Heart left ventricle (tissue), 16 donors: Measurements from ENCODE around the gene PMEPA1. TPM values are rescaled to one million over a fixed set of nuclear protein-coding genes. Genes with fewer than 3 reads are reported as not detected.

Experiments
- ATAC-seq, 4 donors: fragments of 200-7000 bp; cut with Tn5 transposase; one replicate each; pipeline ENCODE4 v1.9.1; 2020 to 2022; ENCODE audit warnings: moderate library complexity in 4 of 4, mild to moderate bottlenecking in 3 of 4, moderate number of reproducible peaks in 1 of 4
- DNase-seq, 5 donors: peaks; one replicate each; pipeline ENCODE4 v3.0.0-alpha.2; 2020
- H3K27ac ChIP-seq, 12 donors: fragments of 200-600 bp; sonication (generic) in 4 of 12; one replicate each; pipeline versions ENCODE4 v1.5.0 to v1.8.0; 2016 to 2022; ENCODE audit warnings: mild to moderate bottlenecking in 2 of 12
- H3K27me3 ChIP-seq, 9 donors: fragments of 200-600 bp; sonication (generic) in 2 of 9; one replicate each; pipeline versions ENCODE4 v1.5.1 to v1.8.0; 2016 to 2022; ENCODE audit warnings: mild to moderate bottlenecking in 3 of 9
- H3K36me3 ChIP-seq, 9 donors: fragments of 200-600 bp; sonication (generic) in 2 of 9; one replicate each; pipeline versions ENCODE4 v1.5.0 to v1.8.0; 2018 to 2022; ENCODE audit warnings: mild to moderate bottlenecking in 2 of 9
- H3K4me1 ChIP-seq, 12 donors: fragments of 200-600 bp; sonication (generic) in 4 of 12; one replicate each; pipeline versions ENCODE4 v1.5.0 to v1.8.0; 2016 to 2022; ENCODE audit warnings: mild to moderate bottlenecking in 3 of 12
- H3K4me3 ChIP-seq, 12 donors: fragments of 200-600 bp; sonication (generic) in 4 of 12; one replicate each; pipeline versions ENCODE4 v1.5.0 to v1.8.0; 2017 to 2022; ENCODE audit warnings: mild to moderate bottlenecking in 9 of 12, moderate library complexity in 4 of 12
- H3K9me3 ChIP-seq, 12 donors: fragments of 200-600 bp; sonication (generic) in 4 of 12; one replicate each; pipeline versions ENCODE4 v1.5.0 to v1.8.0; 2016 to 2022; ENCODE audit warnings: mild to moderate bottlenecking in 1 of 12
- CTCF ChIP-seq, 12 donors: fragments of 200-600 bp; sonication (generic) in 4 of 12; IDR thresholded peaks; one replicate each; pipeline versions ENCODE4 v1.5.0 to v1.8.0; 2018 to 2022; ENCODE audit warnings: antibody characterized with exemption in 12 of 12, mild to moderate bottlenecking in 5 of 12
- POLR2A ChIP-seq, 2 donors: fragments of 450-650 bp; IDR thresholded peaks; one replicate each; pipeline ENCODE4 v1.6.1; 2017; ENCODE audit warnings: antibody characterized with exemption in 2 of 2, mild to moderate bottlenecking in 2 of 2, moderate library complexity in 2 of 2
- WGBS, 4 donors: extraction: QIAGEN DNeasy Blood & Tissue Kit in 2 of 4; methylation state at CpG; one replicate each; pipeline versions ENCODE4 v1.1.5 to v1.1.7; 2013 to 2018; 5-methylcytosine and 5-hydroxymethylcytosine counted together
- intact Hi-C, 10 donors: fragments of 100-400 bp; cut with DNase I; formaldehyde crosslinking; loops; one replicate each; pipeline versions ENCODE4 v1.11.1 to v1.14.2; 2022
- polyA plus RNA-seq, 2 donors: library from polyadenylated mRNA; stranded (reverse); fragments of 200-250 nt; gene quantifications; one replicate each; pipeline ENCODE4 v1.2.3, GENCODE V29; 2013
- total RNA-seq, 9 donors: library from RNA; depleted of rRNA in 2 of 9; stranded (reverse); fragments of >200 nt in 2 of 9; fragmentation: NEBNext Ultra II Directional in 3 of 9; extraction: Animal tissue kit (Norgen Biotek cat#: 25700) in 3 of 9; gene quantifications; one replicate each; pipeline versions ENCODE4 v1.1.0 to v1.2.4, GENCODE V29; 2016 to 2023
- donor health status: ischemic (EF 13 %, LVEDD 7.1; RV severe dilation, severe dysfunction).
- donor health status: healthy with polysubstance abuse.
- donor health status: DM: no; HTN: yes; CAD: no.
- donor health status: DM: no; HTN: no; CAD: no.
- donor health status: ischemic (EF 25% LVEDD 6.9; RV normal size, moderate dysfunction).
- donor health status: ischemic (EF 25% LVEDD 5.7; RV mildly dilated, moderate dysfunction).
- donor health status: healthy.
- donor health status: DM: yes; HTN: yes; CAD: no.
- donor health status: ischemic (EF 35%, LVEDD 5.7; RV mildly dilated, moderate dysfunction).
- donor health status: nonischemic (EF 11% LVEDD 7.7; RV severe dilation, severe dysfunction).
- donor health status: DM: yes; HTN: yes; CAD: no.
- donor health status: PGD.
- donor health status: ischemic (EF 29% LVEDD 5.4; RV normal size, mild dysfunction).
- donor health status: nonischemic (EF 23%, LVEDD 6.1; RV moderate dilation, normal function).

Gene PMEPA1
- total and polyA plus RNA-seq, 11 donors: 12.6 to 115 (median 30.0) TPM

GRCh38 chr20:57717797-57718196 is 8.0 kb upstream of the PMEPA1 start:
- 30 to 44% (median 35%) methylated on average over 11 of the region's 11 CpGs for WGBS, 4 donors
- intact Hi-C loops: loop anchor here in 3 of 10 donors (2.0 to 10.0 kb wide), 6 partner anchors 29 to 367 kb away; partner anchors contain the start of gene RBM38 (in 1 of the 3)
- Histone ChIP-seq H3K4me1 (peaks cover 0 to 56% (median 32%) of the 10 kb centered on the region in 12 donors), H3K4me3 (peak overlapping the region in 5 of 12 donors; percentile 1 to 49 (median 11)), H3K27me3 (no peaks in the 10 kb centered on the region), H3K36me3 (no peaks in the 10 kb centered on the region), H3K9me3 (no peaks in the 10 kb centered on the region), H3K27ac (peak overlapping the region in 6 of 12 donors; percentile 19 to 75 (median 54))
- TF ChIP-seq CTCF (IDR thresholded peaks at IDR 0.05) (no peak), POLR2A (IDR thresholded peaks at IDR 0.05) (no peak)
- ATAC-seq: no peak
- DNase-seq: no peak

GRCh38 chr20:57716901-57717300 is 7.1 kb upstream of the PMEPA1 start:
- intact Hi-C loops: loop anchor here in 3 of 10 donors (5.0 to 10.0 kb wide), 4 partner anchors 90 to 368 kb away; partner anchors contain the start of gene RBM38 (in 1 of the 3)
- Histone ChIP-seq H3K27ac (peak overlapping the region in 11 of 12 donors; percentile 33 to 84 (median 66)), H3K4me1 (peaks cover 0 to 64% (median 37%) of the 10 kb centered on the region in 12 donors), H3K27me3 (no peaks in the 10 kb centered on the region), H3K36me3 (no peaks in the 10 kb centered on the region), H3K4me3 (no peak overlapping the region), H3K9me3 (no peaks in the 10 kb centered on the region)
- peak; percentile 66 to 76 (median 71) for ATAC-seq
- TF ChIP-seq POLR2A (IDR thresholded peaks at IDR 0.05) (no peak), CTCF (IDR thresholded peaks at IDR 0.05) (no peak)
- DNase-seq: peak in 4 of 5 donors; percentile 38 to 77 (median 61)
- WGBS, 4 donors: 37 to 53% (median 49%) methylated on average over 3 of the region's 3 CpGs

GRCh38 chr20:57716202-57716601 is 6.4 kb upstream of the PMEPA1 start:
- Histone ChIP-seq H3K9me3 (no peaks in the 10 kb centered on the region), H3K36me3 (no peaks in the 10 kb centered on the region), H3K4me3 (no peak overlapping the region), H3K4me1 (peaks cover 0 to 71% (median 39%) of the 10 kb centered on the region in 12 donors), H3K27ac (peak overlapping the region in 11 of 12 donors; percentile 33 to 84 (median 66)), H3K27me3 (peaks cover 0 to 3% (median 0%) of the 10 kb centered on the region in 9 donors)
- 35 to 52% (median 44%) methylated on average over 3 of the region's 3 CpGs for WGBS, 4 donors
- DNase-seq (peak in 1 of 5 donors; percentile 1), ATAC-seq (no peak)
- TF ChIP-seq POLR2A (IDR thresholded peaks at IDR 0.05): no peak
- no peak for TF ChIP-seq CTCF (IDR thresholded peaks at IDR 0.05)
- intact Hi-C loops: loop anchor here in 3 of 10 donors (5.0 to 10.0 kb wide), 4 partner anchors 91 to 369 kb away; partner anchors contain the start of gene RBM38 (in 1 of the 3)

GRCh38 chr20:57715268-57715904 is 5.6 kb upstream of the PMEPA1 start:
- H3K4me1 ChIP-seq: peaks cover 0 to 79% (median 44%) of the 10 kb centered on the region in 12 donors
- H3K27me3 ChIP-seq: peaks cover 0 to 3% (median 0%) of the 10 kb centered on the region in 9 donors
- peak overlapping the region in 6 of 12 donors; percentile 42 to 84 (median 72) for H3K27ac ChIP-seq
- no peaks in the 10 kb centered on the region for H3K9me3 ChIP-seq
- no peak overlapping the region for H3K4me3 ChIP-seq
- ATAC-seq (no peak), DNase-seq (no peak)
- WGBS, 4 donors: 88 to 93% (median 91%) methylated on average over 15 of the region's 15 CpGs
- no peaks in the 10 kb centered on the region for H3K36me3 ChIP-seq
- TF ChIP-seq CTCF (IDR thresholded peaks at IDR 0.05): no peak
- TF ChIP-seq POLR2A (IDR thresholded peaks at IDR 0.05): no peak
- intact Hi-C loops: loop anchor here in 3 of 10 donors (5.0 to 10.0 kb wide), 4 partner anchors 92 to 369 kb away; partner anchors contain the start of gene RBM38 (in 1 of the 3)
